ENCODE data around the gene PPM1D. TPM values are rescaled to one million over a fixed set of nuclear protein-coding genes. Genes with fewer than 3 reads are reported as not detected.

The PPM1D gene
- total RNA-seq, 2 experiments from 2014 or later, result 9.1 to 16.5 TPM

GRCh38 chr17:60645918-60646523 lies 46.0 kb downstream of the PPM1D start:
- TF ChIP-seq CTCF (conservative IDR thresholded peaks at IDR 0.05; ENCODE audit: low read length), result no peak
- TF ChIP-seq EZH2phosphoT487 (IDR thresholded peaks at IDR 0.05; ENCODE audit: borderline replicate concordance, low read depth, low read length), result no peak
- POLR2A ChIA-PET, result interaction anchor here (0.5 to 1.0 kb wide), 2 partner anchors 12 to 45 kb away, joined by 3 to 4 read pairs; no protein-coding TSS in a partner anchor

GRCh38 chr17:60646701-60647100 lies 46.7 kb downstream of the PPM1D start:
- Histone ChIP-seq H3K4me2 (ENCODE audit: low read length) (no peak overlapping the region), H3K9me2 (ENCODE audit: insufficient read depth, low read length) (no peaks in the 10 kb centered on the region), H2AFZ (ENCODE audit: low read length) (no peak overlapping the region), H3K79me2 (ENCODE audit: insufficient read depth, low read depth, low read length) (peaks cover 10% of the 10 kb centered on the region; the same call in 1 of the 2 replicates), H3K27ac (ENCODE audit: low read depth, low read length, poor library complexity, severe bottlenecking) (no peak overlapping the region), H3K9me3 (ENCODE audit: low read length) (no peaks in the 10 kb centered on the region), H3K4me1 (ENCODE audit: insufficient read depth, low read length, poor library complexity, severe bottlenecking) (no peaks in the 10 kb centered on the region), H3K36me3 (ENCODE audit: insufficient read depth, low read length) (peaks cover 45% of the 10 kb centered on the region), H3K4me3 (ENCODE audit: low read depth, low read length, poor library complexity, severe bottlenecking) (no peak overlapping the region), H4K20me1 (ENCODE audit: insufficient read depth, low read length) (peaks cover under 1% of the 10 kb centered on the region; the same call in 1 of the 2 replicates)
- POLR2A ChIA-PET, result interaction anchor here (1.0 kb wide), 1 partner anchor 45 kb away, joined by 3 read pairs; no protein-coding TSS in a partner anchor
- DNase-seq (ENCODE audit: low spot score), result no peak
- TF ChIP-seq CTCF (conservative IDR thresholded peaks at IDR 0.05; ENCODE audit: low read length) (no peak), EZH2phosphoT487 (IDR thresholded peaks at IDR 0.05; ENCODE audit: borderline replicate concordance, low read depth, low read length) (no peak)
- BruUV-seq (replicated peaks), result no TSS peak
- CTCF ChIA-PET (ENCODE audit: unreplicated experiment), result no interaction called here
- intact Hi-C loops (cut with micrococcal nuclease; ENCODE audit: unreplicated experiment), result no loop called here

More at GRCh38 chr17:60645918-60646523, 46.0 kb downstream of the PPM1D start:
- Histone ChIP-seq H3K9me2 (ENCODE audit: insufficient read depth, low read length) (no peaks in the 10 kb centered on the region), H3K4me3 (ENCODE audit: low read depth, low read length, poor library complexity, severe bottlenecking) (no peak overlapping the region), H3K4me2 (ENCODE audit: low read length) (no peak overlapping the region), H2AFZ (ENCODE audit: low read length) (no peak overlapping the region), H3K4me1 (ENCODE audit: insufficient read depth, low read length, poor library complexity, severe bottlenecking) (no peaks in the 10 kb centered on the region), H3K27ac (ENCODE audit: low read depth, low read length, poor library complexity, severe bottlenecking) (no peak overlapping the region), H3K9me3 (ENCODE audit: low read length) (no peaks in the 10 kb centered on the region), H3K36me3 (ENCODE audit: insufficient read depth, low read length) (peaks cover 38% of the 10 kb centered on the region), H3K79me2 (ENCODE audit: insufficient read depth, low read depth, low read length) (peaks cover 17% of the 10 kb centered on the region; the same call in 1 of the 2 replicates), H4K20me1 (ENCODE audit: insufficient read depth, low read length) (peaks cover 8% of the 10 kb centered on the region; the same call in 1 of the 2 replicates)
- CTCF ChIA-PET (ENCODE audit: unreplicated experiment), result no interaction called here
- no TSS peak for BruUV-seq (replicated peaks)
- DNase-seq (ENCODE audit: low spot score), result no peak
- intact Hi-C loops (cut with micrococcal nuclease; ENCODE audit: unreplicated experiment), result no loop called here

GRCh38 chr17:60647705-60648104 lies 47.7 kb downstream of the PPM1D start:
- Histone ChIP-seq H3K36me3 (ENCODE audit: insufficient read depth, low read length) (peaks cover 46% of the 10 kb centered on the region), H4K20me1 (ENCODE audit: insufficient read depth, low read length) (no peaks in the 10 kb centered on the region), H3K9me3 (ENCODE audit: low read length) (no peaks in the 10 kb centered on the region), H2AFZ (ENCODE audit: low read length) (no peak overlapping the region), H3K4me2 (ENCODE audit: low read length) (no peak overlapping the region), H3K9me2 (ENCODE audit: insufficient read depth, low read length) (no peaks in the 10 kb centered on the region), H3K4me3 (ENCODE audit: low read depth, low read length, poor library complexity, severe bottlenecking) (no peak overlapping the region), H3K27ac (ENCODE audit: low read depth, low read length, poor library complexity, severe bottlenecking) (no peak overlapping the region), H3K4me1 (ENCODE audit: insufficient read depth, low read length, poor library complexity, severe bottlenecking) (peaks cover 10% of the 10 kb centered on the region), H3K79me2 (ENCODE audit: insufficient read depth, low read depth, low read length) (peaks cover 15% of the 10 kb centered on the region; the same call in 1 of the 2 replicates)
- BruUV-seq (replicated peaks), result no TSS peak
- ChIA-PET CTCF (ENCODE audit: unreplicated experiment) (no interaction called here), POLR2A (interaction anchor here (0.6 kb wide), 1 partner anchor 17 kb away, joined by 3 read pairs; no protein-coding TSS in a partner anchor)
- no peak for DNase-seq (ENCODE audit: low spot score)
- intact Hi-C loops (cut with micrococcal nuclease; ENCODE audit: unreplicated experiment), result no loop called here
- TF ChIP-seq CTCF (conservative IDR thresholded peaks at IDR 0.05; ENCODE audit: low read length) (no peak), EZH2phosphoT487 (IDR thresholded peaks at IDR 0.05; ENCODE audit: borderline replicate concordance, low read depth, low read length) (no peak)
